Liver (tissue), 9 donors: Measurements from ENCODE around the gene KDM2B. TPM values are rescaled to one million over a fixed set of nuclear protein-coding genes. Genes with fewer than 3 reads are reported as not detected.
A peak's percentile ranks its signal among the peaks of the same experiment; 100 is the strongest.

Experiments used
- DNase-seq: peaks from one replicate; pipeline ENCODE4 v3.0.0-alpha.2; 2017; ENCODE audit warnings: low spot score
- H3K27ac ChIP-seq, 2 donors: one replicate each; pipeline ENCODE4 v1.7.0; 2013; ENCODE audit warnings: inconsistent platforms in 2 of 2, low read length in 2 of 2, control low read depth in 1 of 2, low read depth in 1 of 2, mild to moderate bottlenecking in 1 of 2
- H3K27me3 ChIP-seq, 4 donors: one replicate each; pipeline versions ENCODE4 v1.6.1 to v1.7.0; 2013; ENCODE audit warnings: low read length in 3 of 4, inconsistent platforms in 1 of 4, mild to moderate bottlenecking in 1 of 4, moderate library complexity in 1 of 4; ENCODE audit not compliant: control insufficient read depth in 4 of 4, insufficient read depth in 4 of 4
- H3K36me3 ChIP-seq, 4 donors: one replicate each; pipeline versions ENCODE4 v1.6.1 to v1.7.0; 2013; ENCODE audit warnings: low read length in 3 of 4, mild to moderate bottlenecking in 3 of 4, low read depth in 1 of 4, moderate library complexity in 1 of 4; ENCODE audit not compliant: control insufficient read depth in 4 of 4, insufficient read depth in 3 of 4
- H3K4me1 ChIP-seq, 4 donors: one replicate each; pipeline versions ENCODE4 v1.6.1 to v1.7.0; 2013; ENCODE audit warnings: low read length in 3 of 4, mild to moderate bottlenecking in 3 of 4, moderate library complexity in 1 of 4; ENCODE audit not compliant: control insufficient read depth in 4 of 4, insufficient read depth in 4 of 4
- H3K4me3 ChIP-seq, 3 donors: one replicate each; pipeline versions ENCODE4 v1.6.1 to v1.7.0; 2013; ENCODE audit warnings: low read length in 3 of 3, control low read depth in 1 of 3, low read depth in 1 of 3, mild to moderate bottlenecking in 1 of 3
- H3K9ac ChIP-seq, 2 donors: one replicate each; pipeline ENCODE4 v1.7.0; 2013; ENCODE audit warnings: low read length in 2 of 2, mild to moderate bottlenecking in 2 of 2, moderate library complexity in 2 of 2, control low read depth in 1 of 2, low read depth in 1 of 2
- H3K9me3 ChIP-seq, 4 donors: one replicate each; pipeline versions ENCODE4 v1.6.1 to v1.7.0; 2013; ENCODE audit warnings: low read length in 3 of 4; ENCODE audit not compliant: control insufficient read depth in 4 of 4
- ATF3 ChIP-seq: IDR thresholded peaks from 2 replicates; pipeline ENCODE4 v1.6.1; 2016; ENCODE audit warnings: antibody characterized with exemption
- CTCF ChIP-seq: fragments of 150-350 bp; IDR thresholded peaks from 2 replicates; pipeline ENCODE4 v1.5.1; 2017; ENCODE audit warnings: improper control_type of control experiment, low read depth, low read length; ENCODE audit not compliant: missing input control
- FOXA2 ChIP-seq: IDR thresholded peaks from 2 replicates; pipeline ENCODE4 v1.6.1; 2016; ENCODE audit warnings: antibody characterized with exemption
- HNF4A ChIP-seq, 2 donors: conservative IDR thresholded peaks; 2 replicates each; pipeline ENCODE4 v1.6.1; 2016; ENCODE audit warnings: antibody characterized with exemption in 2 of 2, mild to moderate bottlenecking in 2 of 2
- HNF4G ChIP-seq: IDR thresholded peaks from 2 replicates; pipeline ENCODE4 v1.6.1; 2016; ENCODE audit warnings: antibody characterized with exemption
- MAX ChIP-seq: IDR thresholded peaks from 2 replicates; pipeline ENCODE4 v1.6.1; 2016; ENCODE audit warnings: antibody characterized with exemption
- NR2F2 ChIP-seq: IDR thresholded peaks from 2 replicates; pipeline ENCODE4 v1.6.1; 2016; ENCODE audit warnings: antibody characterized with exemption
- RAD21 ChIP-seq, 2 donors: IDR thresholded peaks; 2 replicates each; pipeline ENCODE4 v1.6.1; 2016; ENCODE audit warnings: antibody characterized with exemption in 2 of 2, mild to moderate bottlenecking in 2 of 2
- REST ChIP-seq: IDR thresholded peaks from 2 replicates; pipeline ENCODE4 v1.6.1; 2016; ENCODE audit warnings: antibody characterized with exemption, mild to moderate bottlenecking
- RXRA ChIP-seq, 2 donors: IDR thresholded peaks; 2 replicates each; pipeline ENCODE4 v1.6.1; 2017 to 2018; ENCODE audit warnings: antibody characterized with exemption in 2 of 2, mild to moderate bottlenecking in 1 of 2
- YY1 ChIP-seq: IDR thresholded peaks from 2 replicates; pipeline ENCODE4 v1.6.1; 2016; ENCODE audit warnings: antibody characterized with exemption, mild to moderate bottlenecking
- ZBTB33 ChIP-seq: IDR thresholded peaks from 2 replicates; pipeline ENCODE4 v1.6.1; 2016; ENCODE audit warnings: antibody characterized with exemption
- WGBS: extraction: QIAGEN DNeasy Blood & Tissue Kit; methylation state at CpG from one replicate; pipeline ENCODE4 v1.1.7; 2013; 5-methylcytosine and 5-hydroxymethylcytosine counted together
- polyA plus RNA-seq, 2 donors: library from polyadenylated mRNA; stranded (reverse) in 1 of 2; unstranded in 1 of 2; fragments of 200-250 nt in 1 of 2; fragments of >200 nt in 1 of 2; fragmentation: Nextera tagmentation in 1 of 2; extraction: Ambion mirVana in 1 of 2; gene quantifications; one replicate each; pipeline versions ENCODE4 v1.2.1 to v1.2.3, GENCODE V29; 2013 to 2015
- total RNA-seq, 2 donors: library from RNA; depleted of rRNA; stranded (reverse); fragments of >200 nt; gene quantifications; one replicate each; pipeline ENCODE4 v1.2.3, GENCODE V29; 2014
- donor health status: healthy.
- donor health status: healthy.
- donor health status: healthy.
- donor health status: healthy.
- donor health status: healthy.

KDM2B gene
- total and polyA plus RNA-seq, 4 donors: 7.0 to 34.2 (median 10.6) TPM

GRCh38 chr12:121515615-121516014 is 65.2 kb downstream of the KDM2B start:
- no peak for DNase-seq
- Histone ChIP-seq H3K36me3 (peaks cover 0 to 6% (median 2%) of the 10 kb centered on the region in 4 donors), H3K27me3 (no peaks in the 10 kb centered on the region), H3K4me1 (peaks cover 27 to 63% (median 48%) of the 10 kb centered on the region in 4 donors), H3K9me3 (no peaks in the 10 kb centered on the region), H3K9ac (peak overlapping the region in 1 of 2 donors; percentile 16), H3K4me3 (no peak overlapping the region), H3K27ac (peak overlapping the region; percentile 96 to 97)
- TF ChIP-seq CTCF (no peak), NR2F2 (no peak), HNF4A (conservative IDR thresholded peaks at IDR 0.05) (no peak), RXRA (IDR thresholded peaks at IDR 0.05) (no peak), HNF4G (no peak)
- WGBS: 74% methylated on average over 7 of the region's 7 CpGs

- no peak for DNase-seq
- TF ChIP-seq CTCF: no peak
- TF ChIP-seq YY1: no peak
- no peak for TF ChIP-seq ZBTB33
- TF ChIP-seq HNF4A (conservative IDR thresholded peaks at IDR 0.05): no peak
- WGBS: 74% methylated on average over 16 of the region's 16 CpGs
- H3K27ac ChIP-seq: peak overlapping the region; percentile 0 to 71
- H3K9me3 ChIP-seq: no peaks in the 10 kb centered on the region
- H3K4me3 ChIP-seq: no peak overlapping the region
- no peaks in the 10 kb centered on the region for H3K27me3 ChIP-seq
- no peak overlapping the region for H3K9ac ChIP-seq
- H3K4me1 ChIP-seq: peaks cover 27 to 54% (median 43%) of the 10 kb centered on the region in 4 donors
- H3K36me3 ChIP-seq: peaks cover 0 to 14% (median 5%) of the 10 kb centered on the region in 4 donors
Measured at GRCh38 chr12:121514184-121514742, 66.6 kb downstream of the KDM2B start.

- H3K36me3 ChIP-seq: peaks cover 0 to 18% (median 6%) of the 10 kb centered on the region in 4 donors
- H3K27me3 ChIP-seq: no peaks in the 10 kb centered on the region
- no peak overlapping the region for H3K9ac ChIP-seq
- no peaks in the 10 kb centered on the region for H3K9me3 ChIP-seq
- DNase-seq: peak; percentile 46
- peaks cover 23 to 48% (median 38%) of the 10 kb centered on the region in 4 donors for H3K4me1 ChIP-seq
- WGBS: 53% methylated on average over 17 of the region's 17 CpGs
- no peak overlapping the region for H3K4me3 ChIP-seq
- peak overlapping the region; percentile 0 to 71 for H3K27ac ChIP-seq
- no peak for TF ChIP-seq CTCF
- TF ChIP-seq FOXA2: no peak
- peak; percentile 39 to 45 for TF ChIP-seq RXRA (IDR thresholded peaks at IDR 0.05)
- TF ChIP-seq REST: peak; percentile 74
- peak; percentile 12 to 46 for TF ChIP-seq HNF4A (conservative IDR thresholded peaks at IDR 0.05)
- no peak for TF ChIP-seq MAX
- no peak for TF ChIP-seq ATF3
- peak in 1 of 2 donors; percentile 65 for TF ChIP-seq RAD21 (IDR thresholded peaks at IDR 0.05)
Measured at GRCh38 chr12:121513464-121514183, 67.2 kb downstream of the KDM2B start.
